GM12875 (cell line): ENCODE data around the gene ALPK3.

Source experiments
- H3K4me3 ChIP-seq: one replicate; pipeline ENCODE4 v1.5.1; 2011; ENCODE audit warnings: low read depth, low read length, control low read depth
- TF ChIP-seq, protein P1 (sequence below): IDR thresholded peaks from 2 replicates; pipeline ENCODE4 v1.5.1; 2011; ENCODE audit warnings: low read depth, mild to moderate bottlenecking, control low read depth, inconsistent platforms, low read length, moderate library complexity, borderline replicate concordance; ENCODE audit not compliant: insufficient read depth

Gene ALPK3

DNA sequence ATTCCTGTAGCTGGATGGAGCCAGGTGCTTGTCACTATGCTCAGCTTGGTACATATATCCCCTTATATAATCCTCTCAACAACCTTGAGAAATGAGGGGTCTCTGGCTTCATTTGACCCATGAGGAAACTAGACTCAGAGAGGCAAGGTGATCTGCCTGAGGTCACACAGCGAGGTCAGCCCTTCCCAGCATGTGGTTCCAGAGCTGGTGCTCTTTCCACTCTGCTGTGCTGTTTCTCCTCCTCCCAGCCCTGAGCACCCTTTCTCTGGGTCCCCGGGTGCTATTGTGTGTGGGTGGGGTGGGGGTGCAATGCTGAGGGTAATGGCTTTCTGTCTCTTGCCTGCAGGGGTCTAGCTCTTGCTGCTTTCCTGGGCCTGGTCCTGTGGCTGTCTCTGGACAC lies 86.6 kb downstream of the ALPK3 start:
- H3K4me3 ChIP-seq = no peak overlapping the region
- TF ChIP-seq, protein P1, sequence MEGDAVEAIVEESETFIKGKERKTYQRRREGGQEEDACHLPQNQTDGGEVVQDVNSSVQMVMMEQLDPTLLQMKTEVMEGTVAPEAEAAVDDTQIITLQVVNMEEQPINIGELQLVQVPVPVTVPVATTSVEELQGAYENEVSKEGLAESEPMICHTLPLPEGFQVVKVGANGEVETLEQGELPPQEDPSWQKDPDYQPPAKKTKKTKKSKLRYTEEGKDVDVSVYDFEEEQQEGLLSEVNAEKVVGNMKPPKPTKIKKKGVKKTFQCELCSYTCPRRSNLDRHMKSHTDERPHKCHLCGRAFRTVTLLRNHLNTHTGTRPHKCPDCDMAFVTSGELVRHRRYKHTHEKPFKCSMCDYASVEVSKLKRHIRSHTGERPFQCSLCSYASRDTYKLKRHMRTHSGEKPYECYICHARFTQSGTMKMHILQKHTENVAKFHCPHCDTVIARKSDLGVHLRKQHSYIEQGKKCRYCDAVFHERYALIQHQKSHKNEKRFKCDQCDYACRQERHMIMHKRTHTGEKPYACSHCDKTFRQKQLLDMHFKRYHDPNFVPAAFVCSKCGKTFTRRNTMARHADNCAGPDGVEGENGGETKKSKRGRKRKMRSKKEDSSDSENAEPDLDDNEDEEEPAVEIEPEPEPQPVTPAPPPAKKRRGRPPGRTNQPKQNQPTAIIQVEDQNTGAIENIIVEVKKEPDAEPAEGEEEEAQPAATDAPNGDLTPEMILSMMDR = no peak

DNA sequence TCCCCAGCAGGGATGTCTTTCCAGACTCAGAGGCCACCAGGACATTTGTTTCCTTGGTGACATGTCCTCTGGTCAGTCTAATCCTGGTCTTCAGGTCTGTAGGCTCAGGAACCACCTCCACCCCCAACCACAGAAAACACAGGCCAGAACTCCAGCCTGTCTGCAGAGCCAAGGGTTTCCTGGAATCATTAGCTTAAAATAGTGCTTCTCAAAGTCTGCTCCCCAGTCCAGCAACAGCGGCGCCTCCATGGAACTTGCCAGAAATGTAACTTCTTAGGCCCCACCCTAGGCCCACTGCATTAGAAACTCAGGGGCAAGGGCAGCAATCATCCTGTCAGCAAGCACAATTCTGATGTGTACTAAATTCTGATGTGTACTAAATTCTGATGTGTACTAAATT lies 87.3 kb downstream of the ALPK3 start:
- TF ChIP-seq, protein P1 = no peak
- no peak overlapping the region for H3K4me3 ChIP-seq

DNA sequence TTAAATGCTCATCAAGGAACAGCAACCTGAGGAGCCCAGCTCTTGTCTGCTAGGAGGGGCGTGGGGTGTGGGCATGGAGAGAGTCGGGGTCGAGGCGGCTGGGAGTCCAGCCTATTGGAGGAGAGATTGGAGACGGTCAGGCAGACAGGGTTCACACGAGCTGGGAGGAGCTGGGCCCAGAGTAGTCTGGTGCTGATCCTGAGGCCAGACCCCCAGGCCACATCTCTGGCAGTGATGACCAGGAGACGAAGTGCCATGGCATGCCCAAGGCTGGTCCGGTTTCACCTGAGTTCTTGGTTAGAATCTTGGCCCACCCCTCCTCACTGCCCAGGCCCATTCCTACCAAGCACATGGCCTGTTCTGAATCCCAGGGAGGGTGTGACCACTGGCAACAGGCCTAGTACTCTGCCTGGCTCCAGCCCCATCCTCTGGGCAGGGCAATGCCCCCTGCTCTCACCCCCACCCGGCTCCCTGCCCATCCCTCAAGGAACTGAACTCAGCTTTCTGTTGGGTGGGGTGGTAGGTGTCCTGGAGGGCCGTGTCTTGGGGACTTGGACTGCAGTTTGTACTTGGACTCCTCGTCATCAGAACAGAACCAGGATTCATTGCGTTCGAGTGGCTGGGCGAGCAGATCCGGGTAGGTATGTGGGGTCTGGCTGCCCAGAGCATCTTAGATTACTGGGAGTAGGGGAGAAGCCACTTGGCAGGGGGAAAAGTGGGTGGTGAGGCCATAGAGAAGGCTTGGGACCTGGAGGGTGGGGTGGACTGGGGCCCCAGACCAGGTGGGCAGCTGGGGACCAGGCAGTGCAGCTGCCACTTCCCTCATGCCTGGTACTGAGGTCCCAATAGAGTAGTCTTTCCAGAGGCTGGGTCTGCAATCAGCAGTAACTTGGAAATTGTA lies 88.1 kb downstream of the ALPK3 start:
- TF ChIP-seq, protein P1 = no peak
- H3K4me3 ChIP-seq = no peak overlapping the region

DNA sequence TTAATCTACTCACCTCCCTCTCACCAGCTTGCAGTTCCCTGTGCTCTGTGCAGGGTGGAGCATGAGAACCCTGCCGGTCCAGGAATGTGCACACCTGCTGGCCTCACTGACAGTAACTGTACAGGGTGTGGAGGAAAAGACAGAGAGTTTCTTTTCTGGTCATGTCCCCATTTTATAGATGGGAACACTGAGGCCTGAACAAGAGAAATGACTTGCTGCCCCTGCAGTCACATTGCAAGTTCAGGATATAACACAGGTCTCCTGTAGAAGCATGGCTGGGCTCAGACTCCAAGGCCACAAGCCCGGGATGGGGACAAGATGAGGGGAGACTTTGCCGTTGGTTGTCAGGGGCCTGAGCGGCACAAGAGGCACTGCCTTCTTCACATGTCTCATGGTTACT lies 90.6 kb downstream of the ALPK3 start:
- TF ChIP-seq, protein P1 = no peak
- H3K4me3 ChIP-seq = no peak overlapping the region

DNA sequence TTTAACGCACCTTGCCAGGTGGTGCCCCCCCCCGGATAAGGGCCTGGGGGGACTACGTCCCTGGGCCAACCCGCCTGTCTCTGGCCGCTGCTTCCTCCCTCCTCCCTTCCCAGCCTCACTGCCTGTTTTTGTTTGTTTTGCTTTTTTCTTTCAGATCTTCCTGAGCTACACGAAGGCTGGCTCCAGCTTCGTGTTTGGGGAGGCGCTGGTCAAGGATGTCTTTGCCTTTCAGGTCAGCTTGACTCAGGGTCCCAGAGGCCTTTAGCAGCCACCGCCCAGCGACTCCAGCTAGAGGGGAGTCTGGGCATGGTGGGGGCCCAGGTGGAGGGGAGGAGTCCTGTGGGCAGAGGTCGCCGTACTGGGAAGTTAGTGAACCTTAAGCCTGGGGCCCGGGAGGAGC lies 91.4 kb downstream of the ALPK3 start:
- TF ChIP-seq, protein P1 = no peak
- H3K4me3 ChIP-seq = no peak overlapping the region

DNA sequence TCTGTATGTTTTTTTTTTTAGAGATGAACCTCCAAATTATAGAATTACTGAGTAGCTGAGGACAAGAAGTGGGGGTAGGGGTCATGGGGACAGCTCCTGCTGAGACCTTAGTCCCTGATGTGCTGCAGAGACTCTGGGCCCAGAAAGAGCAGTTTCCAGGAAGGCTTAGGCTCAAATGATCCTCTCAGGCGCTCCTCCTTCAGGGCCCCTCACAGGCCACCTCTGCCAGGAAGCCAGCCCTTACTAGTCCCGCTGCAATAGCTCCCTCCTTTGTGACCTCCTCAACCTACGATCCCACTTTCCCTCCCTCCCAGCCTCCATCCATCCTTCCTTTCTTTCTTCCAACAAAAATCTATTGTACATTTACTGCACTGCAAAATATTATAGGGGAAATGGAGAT lies 91.9 kb downstream of the ALPK3 start:
- TF ChIP-seq, protein P1 = no peak
- no peak overlapping the region for H3K4me3 ChIP-seq

DNA sequence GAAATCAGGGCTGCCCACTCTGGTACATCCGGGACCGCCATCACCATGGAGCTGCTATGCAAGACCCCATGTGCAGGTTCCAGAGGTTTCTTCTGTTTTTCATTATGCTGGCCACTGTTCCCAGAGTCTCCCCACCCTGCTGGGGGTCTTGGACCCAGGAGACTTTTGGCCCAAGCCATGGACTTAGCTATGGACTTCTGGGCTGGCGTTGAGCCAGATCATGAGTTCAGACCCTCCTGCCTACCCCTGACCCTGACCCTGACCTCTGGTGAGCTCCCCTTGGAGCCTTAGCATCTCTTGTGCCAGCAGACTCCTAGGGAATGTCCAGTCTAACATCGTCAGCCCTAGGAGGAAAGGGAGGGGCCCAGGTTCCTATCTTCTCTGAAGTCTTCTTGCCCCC lies 92.6 kb downstream of the ALPK3 start:
- TF ChIP-seq, protein P1 = no peak
- no peak overlapping the region for H3K4me3 ChIP-seq
